ENCODE measurements around the gene B3GALT6.

- TF ChIP-seq CTCF (conservative IDR thresholded peaks at IDR 0.05; ENCODE audit: low read depth in 2 of 2): no peak
- no peak for TF ChIP-seq EZH2 (IDR thresholded peaks at IDR 0.05; ENCODE audit: low read depth, unreplicated experiment)
- no peak for TF ChIP-seq EZH2phosphoT487 (IDR thresholded peaks at IDR 0.05; ENCODE audit: unreplicated experiment)
These were observed 2.3 kb upstream of the B3GALT6 start for GRCh38 chr1:1229770-1230169.

Measured in GM23338 (cell line).